Adrenal gland (tissue), 12 donors: ENCODE measurements around the gene RAD51AP1. TPM values are rescaled to one million over a fixed set of nuclear protein-coding genes. Genes with fewer than 3 reads are reported as not detected.

Experiments
- DNase-seq, 7 donors: peaks; one replicate each; pipeline ENCODE4 v3.0.0-alpha.2; 2019 to 2020
- H3K27ac ChIP-seq, 5 donors: fragments of 200-600 bp; sonication (generic) in 4 of 5; 1 replicate in 3 of 5; 2 replicates in 2 of 5; pipeline versions ENCODE4 v1.5.1 to v1.8.0; 2016 to 2020; ENCODE audit warnings: mild to moderate bottlenecking in 1 of 5
- H3K27me3 ChIP-seq: fragments of 200-600 bp; 2 replicates; pipeline ENCODE4 v1.8.0; 2021
- H3K36me3 ChIP-seq, 2 donors: fragments of 200-600 bp; replicated peaks in 1 of 2; 1 replicate in 1 of 2; 2 replicates in 1 of 2; pipeline versions ENCODE4 v1.5.1 to v1.8.0; 2018 to 2022
- H3K4me1 ChIP-seq, 2 donors: fragments of 200-600 bp; replicated peaks in 1 of 2; 1 replicate in 1 of 2; 2 replicates in 1 of 2; pipeline versions ENCODE4 v1.5.1 to v1.8.0; 2018 to 2021
- H3K4me3 ChIP-seq, 4 donors: fragments of 200-600 bp; sonication (generic) in 3 of 4; one replicate each; pipeline ENCODE4 v1.5.1; 2016 to 2018
- H3K9me3 ChIP-seq, 3 donors: fragments of 200-600 bp; sonication (generic) in 1 of 3; replicated peaks in 1 of 3; 1 replicate in 2 of 3; 2 replicates in 1 of 3; pipeline versions ENCODE4 v1.5.1 to v1.8.0; 2016 to 2021
- POLR2A ChIP-seq, 2 donors: fragments of 450-650 bp; IDR thresholded peaks; one replicate each; pipeline ENCODE4 v1.6.1; 2017; ENCODE audit warnings: antibody characterized with exemption in 2 of 2, mild to moderate bottlenecking in 2 of 2, moderate library complexity in 1 of 2
- WGBS, 4 donors: extraction: QIAGEN DNeasy Blood & Tissue Kit in 2 of 4; methylation state at CpG; one replicate each; pipeline versions ENCODE4 v1.1.5 to v1.1.7; 2013 to 2017; 5-methylcytosine and 5-hydroxymethylcytosine counted together
- intact Hi-C, 2 donors: fragments of 100-400 bp; cut with DNase I; formaldehyde crosslinking; loops; one replicate each; pipeline versions ENCODE4 v1.14.1 to v1.15.0; 2022 to 2023
- polyA plus RNA-seq, 3 donors: library from polyadenylated mRNA; stranded (reverse); fragments of 200-250 nt in 2 of 3; fragments of 350-450 nt in 1 of 3; fragmentation: Illumina TruSeq in 1 of 3; extraction: RNeasy Lipid Tissue Mini Kit (QIAGEN cat#74804) in 1 of 3; gene quantifications; one replicate each; pipeline ENCODE4 v1.2.3, GENCODE V29; 2013 to 2014
- total RNA-seq, 9 donors: library from RNA; depleted of rRNA in 4 of 9; stranded (reverse); fragments of >200 nt in 4 of 9; fragments of 120-200 nt in 1 of 9; fragmentation: NEBNext Ultra II Directional in 1 of 9; extraction: Animal tissue kit (Norgen Biotek cat#: 25700) in 1 of 9; gene quantifications; one replicate each; pipeline versions ENCODE4 v1.1.0 to v1.2.4, GENCODE V29; 2013 to 2023
- TF ChIP-seq, protein P1 (sequence below), 6 experiments: fragments of 450-650 bp in 4 of 6; fragments of 200-600 bp in 2 of 6; sonication (generic) in 1 of 6; IDR thresholded peaks; 1 replicate in 5 of 6; 2 replicates in 1 of 6; pipeline versions ENCODE4 v1.5.1 to v1.8.0; 2016 to 2021; ENCODE audit warnings: antibody characterized with exemption in 6 of 6, mild to moderate bottlenecking in 2 of 6, moderate library complexity in 1 of 6
- donor health status: healthy with polysubstance abuse.
- donor health status: Bipolar disorder and iron deficiency.
- donor health status: DM: yes; HTN: yes; CAD: no.
- donor health status: DM: no; HTN: no; CAD: no.
- donor health status: DM: no; HTN: no; CAD: no.
- donor health status: DM: yes; HTN: yes; CAD: no.

RAD51AP1 gene
- total and polyA plus RNA-seq, 12 donors: 0.55 to 12.1 (median 1.9) TPM; not detected in 1

DNA sequence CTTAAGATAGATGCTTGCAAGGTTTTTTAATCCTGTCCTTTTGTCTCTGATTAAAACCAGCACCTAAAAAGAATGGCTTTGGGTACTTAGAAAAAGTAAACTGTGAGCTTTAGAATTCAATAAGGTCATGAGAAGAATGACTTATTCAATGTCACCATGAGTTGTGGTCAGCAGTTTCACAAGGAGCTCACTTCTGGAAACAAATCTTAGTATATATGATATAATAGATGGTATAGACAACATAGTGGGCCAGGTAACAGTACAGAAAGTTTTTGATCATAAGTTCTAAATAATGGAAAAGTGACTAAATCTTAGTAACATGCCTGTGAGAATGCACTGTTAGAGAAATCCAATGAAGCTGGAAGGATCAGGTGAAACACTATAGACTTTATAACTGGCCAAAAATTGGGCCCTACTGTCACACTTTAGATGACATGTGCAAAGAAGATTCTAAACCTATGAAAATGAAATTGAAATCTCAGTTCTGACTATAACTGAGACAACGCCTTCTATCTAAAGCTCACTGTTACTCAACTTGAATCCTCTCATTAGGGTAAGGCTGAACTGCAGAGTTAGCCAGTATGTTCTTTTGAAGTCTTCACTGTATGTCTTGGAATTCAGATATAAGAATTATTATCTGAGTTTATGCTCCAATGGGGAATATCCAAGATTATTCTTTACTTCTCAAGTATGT is 42.4 kb upstream of the RAD51AP1 start:
- Histone ChIP-seq H3K27ac (no peak overlapping the region), H3K4me1 (no peaks in the 10 kb centered on the region), H3K27me3 (no peaks in the 10 kb centered on the region), H3K9me3 (no peaks in the 10 kb centered on the region), H3K36me3 (peaks cover 3 to 5% of the 10 kb centered on the region in 2 donors), H3K4me3 (no peak overlapping the region)
- intact Hi-C loops: no loop called here
- no peak for DNase-seq
- no peak for TF ChIP-seq POLR2A (IDR thresholded peaks at IDR 0.05)
- TF ChIP-seq, protein P1, sequence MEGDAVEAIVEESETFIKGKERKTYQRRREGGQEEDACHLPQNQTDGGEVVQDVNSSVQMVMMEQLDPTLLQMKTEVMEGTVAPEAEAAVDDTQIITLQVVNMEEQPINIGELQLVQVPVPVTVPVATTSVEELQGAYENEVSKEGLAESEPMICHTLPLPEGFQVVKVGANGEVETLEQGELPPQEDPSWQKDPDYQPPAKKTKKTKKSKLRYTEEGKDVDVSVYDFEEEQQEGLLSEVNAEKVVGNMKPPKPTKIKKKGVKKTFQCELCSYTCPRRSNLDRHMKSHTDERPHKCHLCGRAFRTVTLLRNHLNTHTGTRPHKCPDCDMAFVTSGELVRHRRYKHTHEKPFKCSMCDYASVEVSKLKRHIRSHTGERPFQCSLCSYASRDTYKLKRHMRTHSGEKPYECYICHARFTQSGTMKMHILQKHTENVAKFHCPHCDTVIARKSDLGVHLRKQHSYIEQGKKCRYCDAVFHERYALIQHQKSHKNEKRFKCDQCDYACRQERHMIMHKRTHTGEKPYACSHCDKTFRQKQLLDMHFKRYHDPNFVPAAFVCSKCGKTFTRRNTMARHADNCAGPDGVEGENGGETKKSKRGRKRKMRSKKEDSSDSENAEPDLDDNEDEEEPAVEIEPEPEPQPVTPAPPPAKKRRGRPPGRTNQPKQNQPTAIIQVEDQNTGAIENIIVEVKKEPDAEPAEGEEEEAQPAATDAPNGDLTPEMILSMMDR (IDR thresholded peaks at IDR 0.05): no peak
- 92 to 96% (median 94%) methylated on average over 1 of the region's 1 CpG for WGBS, 4 donors

DNA sequence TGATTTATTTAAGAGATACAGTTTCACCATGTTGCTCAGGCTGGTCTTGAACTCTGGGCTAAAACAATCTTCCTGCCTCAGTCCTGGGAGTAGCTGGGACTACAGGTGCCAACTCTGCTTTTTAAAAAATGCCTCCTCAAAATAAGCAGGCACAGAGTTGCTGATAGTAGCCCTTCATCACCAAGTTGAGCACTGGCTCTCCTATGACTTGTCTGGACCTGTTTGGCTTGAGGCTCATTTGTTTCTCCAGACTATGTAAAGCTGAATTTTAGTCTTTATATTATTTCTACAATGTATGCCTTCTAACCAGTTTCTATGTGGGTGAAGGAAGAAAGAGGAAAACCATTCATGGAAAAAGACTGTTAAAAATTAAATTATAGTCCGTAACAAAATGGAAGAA is 39.5 kb upstream of the RAD51AP1 start:
- Histone ChIP-seq H3K27ac (no peak overlapping the region), H3K36me3 (peaks cover 3 to 13% of the 10 kb centered on the region in 2 donors)
- TF ChIP-seq POLR2A (IDR thresholded peaks at IDR 0.05): no peak
- TF ChIP-seq, protein P1 (IDR thresholded peaks at IDR 0.05): no peak

GRCh38 chr12:4505376-4505986 is 33.2 kb upstream of the RAD51AP1 start:
- WGBS, 4 donors: 97 to 99% (median 98%) methylated on average over 1 of the region's 1 CpG
- H3K9me3 ChIP-seq: peaks cover 0 to 5% (median 0%) of the 10 kb centered on the region in 3 donors
- H3K4me1 ChIP-seq: no peaks in the 10 kb centered on the region
- H3K4me3 ChIP-seq: no peak overlapping the region
- H3K27me3 ChIP-seq: no peaks in the 10 kb centered on the region
- no peak overlapping the region for H3K27ac ChIP-seq
- intact Hi-C loops: no loop called here
- no peak for DNase-seq
- peaks cover 0 to 18% of the 10 kb centered on the region in 2 donors for H3K36me3 ChIP-seq
- TF ChIP-seq, protein P1 (IDR thresholded peaks at IDR 0.05): no peak
- TF ChIP-seq POLR2A (IDR thresholded peaks at IDR 0.05): no peak

More for the DNA sequence above, 39.5 kb upstream of the RAD51AP1 start:
- Histone ChIP-seq H3K27me3 (no peaks in the 10 kb centered on the region), H3K4me3 (no peak overlapping the region), H3K4me1 (no peaks in the 10 kb centered on the region), H3K9me3 (peaks cover 0 to 1% (median 0%) of the 10 kb centered on the region in 3 donors)
- 97 to 98% (median 97%) methylated on average over 1 of the region's 1 CpG for WGBS, 4 donors
- intact Hi-C loops: no loop called here
- no peak for DNase-seq

GRCh38 chr12:4506430-4506829 is 32.3 kb upstream of the RAD51AP1 start:
- TF ChIP-seq, protein P1 (IDR thresholded peaks at IDR 0.05): no peak
- no peak for TF ChIP-seq POLR2A (IDR thresholded peaks at IDR 0.05)
- peaks cover 0 to 5% (median 0%) of the 10 kb centered on the region in 3 donors for H3K9me3 ChIP-seq
- no peak overlapping the region for H3K4me3 ChIP-seq
- intact Hi-C loops: no loop called here
- DNase-seq: no peak
- H3K27me3 ChIP-seq: no peaks in the 10 kb centered on the region
- H3K27ac ChIP-seq: no peak overlapping the region
- no peaks in the 10 kb centered on the region for H3K4me1 ChIP-seq
- WGBS, 4 donors: 82 to 90% (median 89%) methylated on average over 3 of the region's 3 CpGs
- H3K36me3 ChIP-seq: peaks cover 0 to 18% of the 10 kb centered on the region in 2 donors
